Renal pelvis (tissue), 4 donors: ENCODE measurements around the gene SEC24A. TPM values are rescaled to one million over a fixed set of nuclear protein-coding genes. Genes with fewer than 3 reads are reported as not detected.
"Not testable (repeated sequence)": the region's sequence is repeated elsewhere in the genome, so short reads cannot be mapped to it uniquely, and the experiment has no call there.

Source experiments
- DNase-seq: peaks from one replicate; pipeline ENCODE4 v3.0.0-alpha.2; 2013
- polyA plus RNA-seq, 3 donors: library from polyadenylated mRNA; unstranded; fragments of 120-200 nt; gene quantifications; one replicate each; pipeline ENCODE4 v1.2.1, GENCODE V29; 2013; ENCODE audit not compliant: insufficient read length in 3 of 3

SEC24A gene
- polyA plus RNA-seq, 3 donors, result 19.4 to 21.8 (median 21.2) TPM

- DNase-seq, result peak; percentile 57
These were observed 90.5 kb downstream of the SEC24A start for GRCh38 chr5:134738963-134739661.

DNA sequence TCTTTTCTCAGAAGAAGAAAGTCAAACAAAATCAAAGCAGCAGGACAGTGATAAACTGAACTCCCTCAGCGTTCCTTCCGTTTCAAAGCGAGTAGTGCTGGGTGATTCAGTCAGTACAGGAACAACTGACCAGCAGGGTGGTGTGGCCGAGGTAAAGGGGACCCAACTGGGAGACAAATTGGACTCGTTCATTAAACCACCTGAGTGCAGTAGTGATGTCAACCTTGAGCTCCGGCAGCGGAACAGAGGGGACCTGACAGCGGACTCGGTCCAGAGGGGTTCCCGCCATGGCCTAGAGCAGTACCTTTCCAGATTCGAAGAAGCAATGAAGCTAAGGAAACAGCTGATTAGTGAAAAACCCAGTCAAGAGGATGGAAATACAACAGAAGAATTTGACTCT, 92.5 kb downstream of the SEC24A start:
- no peak for DNase-seq

- DNase-seq, result no peak
These were observed 93.5 kb downstream of the SEC24A start for GRCh38 chr5:134742134-134742533.

- no peak for DNase-seq
These were observed 100.8 kb downstream of the SEC24A start for GRCh38 chr5:134749415-134749814.

- DNase-seq, result no peak
These were observed 109.6 kb downstream of the SEC24A start for GRCh38 chr5:134758176-134758503.

GRCh38 chr5:134758504-134759341, 110.1 kb downstream of the SEC24A start, which contains the start of gene DDX46:
Gene DDX46, plus strand, starts transcription at chr5:134758779. Its CDS starts 160 bp downstream, at chr5:134758939.
- peak; percentile 92 for DNase-seq

GRCh38 chr5:134767528-134768291, 119.1 kb downstream of the SEC24A start:
- DNase-seq, result not testable (repeated sequence)

GRCh38 chr5:134769206-134769605, 120.6 kb downstream of the SEC24A start:
- no peak for DNase-seq

GRCh38 chr5:134772461-134773125, 124.0 kb downstream of the SEC24A start:
- no peak for DNase-seq

DNA sequence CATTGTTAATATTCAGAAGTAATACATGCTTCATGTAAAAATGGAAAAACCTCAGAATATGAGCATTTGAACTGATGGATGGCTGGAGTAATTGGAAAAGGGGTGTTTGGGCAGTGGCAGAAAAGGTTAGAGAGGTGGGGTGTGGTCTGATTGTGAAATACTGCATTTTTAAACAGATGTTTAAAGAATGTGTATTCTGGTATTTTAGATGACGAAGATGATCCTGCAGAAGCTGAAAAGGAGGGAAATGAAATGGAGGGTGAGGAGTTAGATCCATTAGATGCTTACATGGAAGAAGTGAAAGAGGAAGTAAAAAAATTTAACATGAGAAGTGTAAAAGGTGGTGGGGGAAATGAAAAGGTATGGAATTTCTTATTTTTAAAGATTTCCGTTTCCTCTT, 128.8 kb downstream of the SEC24A start:
- no peak for DNase-seq

Other genes starting within 250 kb of the SEC24A start
- gene CDKN2AIPNL, start 236.9 kb upstream of the SEC24A start, polyA plus RNA-seq, result 10 to 100 TPM; 30.0 to 34.7 (median 30.2) TPM
- gene JADE2, start 123.1 kb upstream of the SEC24A start, polyA plus RNA-seq, result 10 to 100 TPM; 11.1 to 14.3 (median 13.8) TPM
- gene SAR1B, start 16.0 kb upstream of the SEC24A start, polyA plus RNA-seq, result 10 to 100 TPM; 38.2 to 48.0 (median 40.0) TPM
- gene CAMLG, start 89.8 kb downstream of the SEC24A start, polyA plus RNA-seq, result 10 to 100 TPM; 59.3 to 60.3 (median 59.8) TPM
- gene DDX46, start 110.0 kb downstream of the SEC24A start, polyA plus RNA-seq, result 100 to 1,000 TPM in 1 of 3 donors, 10 to 100 TPM in 2; 73.8 to 101 (median 84.7) TPM
- gene C5orf24, start 197.2 kb downstream of the SEC24A start, polyA plus RNA-seq, result 100 to 1,000 TPM in 1 of 3 donors, 10 to 100 TPM in 2; 78.1 to 106 (median 96.4) TPM
- gene TXNDC15, start 225.6 kb downstream of the SEC24A start, polyA plus RNA-seq, result 10 to 100 TPM; 73.8 to 88.1 (median 84.9) TPM